ENCODE data around the gene SCAF8. TPM values are rescaled to one million over a fixed set of nuclear protein-coding genes. Genes with fewer than 3 reads are reported as not detected.

Gene SCAF8
- total RNA-seq, 2 donors from 2014 or later: 42.0 to 53.5 TPM

DNA sequence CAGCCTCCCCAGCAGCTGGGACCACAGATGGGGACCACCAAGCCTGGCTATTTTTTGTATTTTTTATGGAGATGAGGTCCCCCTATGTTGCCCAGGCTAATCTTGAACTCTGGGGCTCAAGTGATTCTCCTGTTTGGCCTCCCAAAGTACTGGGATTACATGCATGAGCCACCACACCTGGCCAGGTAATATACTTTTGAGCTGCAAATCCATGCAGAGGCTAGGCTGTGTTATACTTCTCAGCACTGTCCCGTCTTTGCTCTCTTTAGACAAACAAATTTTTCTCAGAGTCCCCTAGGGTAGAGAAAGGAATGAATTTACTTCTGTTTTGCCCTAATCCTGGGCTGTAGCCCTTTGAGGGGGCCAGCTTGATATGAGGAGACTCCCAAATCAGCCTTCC, 13.4 kb upstream of the SCAF8 start:
- intact Hi-C loops (cut with DNase I): no loop called here

DNA sequence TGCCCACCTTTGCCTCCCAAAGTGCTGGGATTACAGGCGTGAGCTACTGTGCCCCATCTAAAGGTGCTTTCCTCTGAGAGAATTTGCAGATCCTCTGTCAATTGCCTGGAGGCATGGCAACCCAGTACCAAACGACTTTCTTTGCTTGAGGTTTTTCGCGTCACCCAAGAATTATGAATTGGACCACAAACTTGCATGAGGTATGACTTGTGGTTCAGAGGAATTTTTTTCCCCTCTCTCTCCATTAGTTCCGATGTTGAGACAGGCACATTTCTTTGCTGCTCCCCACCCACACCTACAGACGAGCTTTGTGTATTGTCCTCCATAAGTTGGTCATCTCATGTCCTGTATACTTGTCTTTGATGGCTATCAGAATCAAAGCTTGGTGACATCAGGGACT, 11.8 kb upstream of the SCAF8 start:
- TF ChIP-seq, protein P1, sequence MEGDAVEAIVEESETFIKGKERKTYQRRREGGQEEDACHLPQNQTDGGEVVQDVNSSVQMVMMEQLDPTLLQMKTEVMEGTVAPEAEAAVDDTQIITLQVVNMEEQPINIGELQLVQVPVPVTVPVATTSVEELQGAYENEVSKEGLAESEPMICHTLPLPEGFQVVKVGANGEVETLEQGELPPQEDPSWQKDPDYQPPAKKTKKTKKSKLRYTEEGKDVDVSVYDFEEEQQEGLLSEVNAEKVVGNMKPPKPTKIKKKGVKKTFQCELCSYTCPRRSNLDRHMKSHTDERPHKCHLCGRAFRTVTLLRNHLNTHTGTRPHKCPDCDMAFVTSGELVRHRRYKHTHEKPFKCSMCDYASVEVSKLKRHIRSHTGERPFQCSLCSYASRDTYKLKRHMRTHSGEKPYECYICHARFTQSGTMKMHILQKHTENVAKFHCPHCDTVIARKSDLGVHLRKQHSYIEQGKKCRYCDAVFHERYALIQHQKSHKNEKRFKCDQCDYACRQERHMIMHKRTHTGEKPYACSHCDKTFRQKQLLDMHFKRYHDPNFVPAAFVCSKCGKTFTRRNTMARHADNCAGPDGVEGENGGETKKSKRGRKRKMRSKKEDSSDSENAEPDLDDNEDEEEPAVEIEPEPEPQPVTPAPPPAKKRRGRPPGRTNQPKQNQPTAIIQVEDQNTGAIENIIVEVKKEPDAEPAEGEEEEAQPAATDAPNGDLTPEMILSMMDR (IDR thresholded peaks at IDR 0.05): no peak
- no peak for TF ChIP-seq POLR2A (IDR thresholded peaks at IDR 0.05)
- no peak for TF ChIP-seq POLR2AphosphoS5 (IDR thresholded peaks at IDR 0.05)
- Histone ChIP-seq H3K27ac (no peak overlapping the region), H3K27me3 (replicated peaks; ENCODE audit: insufficient read depth) (no peaks in the 10 kb centered on the region), H3K4me1 (replicated peaks) (no peaks in the 10 kb centered on the region), H3K9me3 (no peaks in the 10 kb centered on the region), H3K36me3 (no peaks in the 10 kb centered on the region), H3K4me3 (no peak overlapping the region)
- no peak for DNase-seq (ENCODE audit: low spot score)
- intact Hi-C loops (cut with DNase I): no loop called here
- WGBS: 71% methylated on average over 6 of the region's 6 CpGs

More for the DNA sequence above, 13.4 kb upstream of the SCAF8 start:
- DNase-seq (ENCODE audit: low spot score): no peak
- WGBS: 86% methylated on average over 1 of the region's 1 CpG
- Histone ChIP-seq H3K36me3 (no peaks in the 10 kb centered on the region), H3K4me3 (no peak overlapping the region), H3K27me3 (replicated peaks; ENCODE audit: insufficient read depth) (no peaks in the 10 kb centered on the region), H3K27ac (no peak overlapping the region), H3K9me3 (no peaks in the 10 kb centered on the region), H3K4me1 (replicated peaks) (no peaks in the 10 kb centered on the region)
- TF ChIP-seq POLR2AphosphoS5 (IDR thresholded peaks at IDR 0.05) (no peak), POLR2A (IDR thresholded peaks at IDR 0.05) (no peak)
- TF ChIP-seq, protein P1 (IDR thresholded peaks at IDR 0.05): no peak

DNA sequence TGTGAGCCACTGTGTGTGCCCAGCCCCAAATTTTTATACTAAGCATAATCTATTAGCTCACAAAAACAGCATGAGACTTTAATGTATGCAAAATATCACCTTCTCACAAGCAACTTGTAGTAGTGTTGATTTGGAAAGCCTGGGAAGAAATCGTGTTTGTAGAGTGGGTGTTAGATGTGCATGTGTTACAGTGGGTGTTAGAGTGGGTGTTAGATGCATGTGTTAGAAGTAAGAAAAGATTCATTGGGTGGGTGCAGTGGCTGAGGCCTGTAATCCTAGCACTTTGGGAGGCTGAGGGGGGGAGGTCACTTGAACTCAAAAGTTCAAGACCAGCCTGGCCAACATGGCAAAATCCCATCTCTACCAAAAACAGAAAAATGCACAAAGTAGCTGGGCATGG, 6.3 kb upstream of the SCAF8 start:
- H3K27ac ChIP-seq: no peak overlapping the region
- H3K36me3 ChIP-seq: no peaks in the 10 kb centered on the region
- TF ChIP-seq, protein P1 (IDR thresholded peaks at IDR 0.05): no peak
- TF ChIP-seq POLR2A (IDR thresholded peaks at IDR 0.05): no peak
- no peak for TF ChIP-seq POLR2AphosphoS5 (IDR thresholded peaks at IDR 0.05)
- intact Hi-C loops (cut with DNase I): no loop called here
- H3K4me1 ChIP-seq (replicated peaks): no peaks in the 10 kb centered on the region
- no peak for DNase-seq (ENCODE audit: low spot score)
- no peaks in the 10 kb centered on the region for H3K27me3 ChIP-seq (replicated peaks; ENCODE audit: insufficient read depth)
- no peak overlapping the region for H3K4me3 ChIP-seq
- WGBS: 90% methylated on average over 1 of the region's 1 CpG
- no peaks in the 10 kb centered on the region for H3K9me3 ChIP-seq

DNA sequence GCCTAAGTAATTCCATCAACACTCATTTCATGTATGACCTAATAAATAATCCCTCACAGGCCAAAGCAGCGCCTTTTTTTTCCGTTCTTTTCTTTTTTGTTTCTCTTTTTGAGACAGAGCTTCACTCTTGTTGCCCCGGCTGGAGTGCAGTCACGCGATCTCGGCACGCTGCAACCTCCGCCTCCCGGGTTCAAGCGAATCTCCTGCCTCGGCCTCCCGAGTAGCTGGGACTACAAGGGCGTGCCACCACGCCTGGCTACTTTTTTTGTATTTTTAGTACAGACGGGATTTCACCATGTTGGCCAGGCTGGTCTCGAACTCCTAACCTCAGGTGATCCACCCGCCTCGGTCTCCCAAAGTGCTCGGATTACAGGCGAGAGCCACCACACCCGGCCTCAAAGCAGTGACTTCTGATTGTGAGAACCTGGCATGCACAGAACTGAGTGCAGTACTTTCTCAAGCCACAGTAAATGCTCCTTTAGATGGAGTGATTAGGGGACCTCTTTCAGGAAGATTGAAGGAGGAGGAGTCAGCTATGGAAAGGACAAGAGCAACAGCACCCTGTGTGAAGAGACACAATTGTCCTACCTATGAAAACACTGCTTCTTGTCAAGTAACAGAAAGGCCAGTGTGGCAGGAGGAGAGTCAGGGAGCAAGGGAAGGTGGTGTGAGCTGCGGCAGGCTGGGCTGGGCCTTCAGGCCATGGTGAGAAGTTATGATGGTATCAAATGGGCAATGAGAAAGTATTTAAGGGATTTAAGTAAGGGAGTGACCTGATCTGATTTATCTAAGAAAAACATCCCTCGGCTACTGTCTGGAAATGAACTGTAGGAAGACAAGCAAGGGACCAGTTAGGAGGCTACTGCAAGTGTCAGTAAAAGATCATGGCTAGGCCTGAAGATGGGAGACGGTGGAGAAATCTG, 1.7 kb upstream of the SCAF8 start:
- intact Hi-C loops (cut with DNase I): loop anchor here (2.0 to 10.0 kb wide), 2 partner anchors 73 to 443 kb away; no protein-coding TSS in a partner anchor
- Histone ChIP-seq H3K4me3 (no peak overlapping the region), H3K27me3 (replicated peaks; ENCODE audit: insufficient read depth) (no peaks in the 10 kb centered on the region), H3K4me1 (replicated peaks) (no peaks in the 10 kb centered on the region), H3K9me3 (no peaks in the 10 kb centered on the region), H3K36me3 (no peaks in the 10 kb centered on the region), H3K27ac (no peak overlapping the region)
- DNase-seq (ENCODE audit: low spot score): no peak
- 90% methylated on average over 24 of the region's 24 CpGs for WGBS
- TF ChIP-seq, protein P1 (IDR thresholded peaks at IDR 0.05): no peak
- TF ChIP-seq POLR2A (IDR thresholded peaks at IDR 0.05) (no peak), POLR2AphosphoS5 (IDR thresholded peaks at IDR 0.05) (no peak)
